GM12878 (cell line): ENCODE results near the gene LENG1. TPM values are rescaled to one million over a fixed set of nuclear protein-coding genes. Genes with fewer than 3 reads are reported as not detected.

ENCODE experiments used
- ATF3 ChIP-seq: IDR thresholded peaks from 2 replicates; pipeline ENCODE4 v1.6.1; 2011; ENCODE audit warnings: low read depth, mild to moderate bottlenecking, low read length, moderate library complexity, borderline replicate concordance; ENCODE audit errors: extremely low read depth
- BACH1 ChIP-seq: fragments of 450-650 bp; IDR thresholded peaks from 2 replicates; pipeline ENCODE4 v1.6.1; 2017; ENCODE audit warnings: mild to moderate bottlenecking, borderline replicate concordance
- BHLHE40 ChIP-seq, 2 experiments: fragments of 450-650 bp in 1 of 2; IDR thresholded peaks; 2 replicates each; pipeline ENCODE4 v1.6.1; 2011 to 2017; ENCODE audit warnings: low read depth in 2 of 2, borderline replicate concordance in 1 of 2, improper control_type of control experiment in 1 of 2, low read length in 1 of 2, mild to moderate bottlenecking in 1 of 2
- CREB1 ChIP-seq: IDR thresholded peaks from 2 replicates; pipeline ENCODE4 v1.6.1; 2012; ENCODE audit warnings: low read depth, mild to moderate bottlenecking, inconsistent platforms
- EED ChIP-seq: sonication (generic); IDR thresholded peaks from 2 replicates; pipeline ENCODE4 v1.6.1; 2016; ENCODE audit warnings: antibody characterized with exemption, low read depth
- FOXM1 ChIP-seq: IDR thresholded peaks from 2 replicates; pipeline ENCODE4 v1.6.1; 2012; ENCODE audit warnings: low read depth, mild to moderate bottlenecking, inconsistent platforms, low read length, moderate library complexity
- GABPA ChIP-seq: IDR thresholded peaks from 2 replicates; pipeline ENCODE4 v1.6.1; 2014; ENCODE audit warnings: antibody characterized with exemption, low read depth, mild to moderate bottlenecking, inconsistent platforms
- HDAC2 ChIP-seq: fragments of 200-600 bp; sonication (generic); IDR thresholded peaks from 2 replicates; pipeline ENCODE4 v1.6.1; 2017
- IKZF2 ChIP-seq, 2 experiments: fragments of 450-650 bp; IDR thresholded peaks; 2 replicates each; pipeline ENCODE4 v1.6.1; 2017; ENCODE audit warnings: mild to moderate bottlenecking in 2 of 2, moderate library complexity in 2 of 2
- KLF5 ChIP-seq: fragments of 450-650 bp; IDR thresholded peaks from 2 replicates; pipeline ENCODE4 v1.6.1; 2014; ENCODE audit warnings: mild to moderate bottlenecking; ENCODE audit not compliant: partially characterized antibody
- MEF2A ChIP-seq: IDR thresholded peaks from 2 replicates; pipeline ENCODE4 v1.6.1; 2011; ENCODE audit warnings: low read depth, mild to moderate bottlenecking, low read length, moderate library complexity; ENCODE audit not compliant: insufficient read depth
- MEF2B ChIP-seq: fragments of 450-650 bp; IDR thresholded peaks from 2 replicates; pipeline ENCODE4 v1.6.1; 2018; ENCODE audit warnings: mild to moderate bottlenecking, moderate library complexity; ENCODE audit not compliant: partially characterized antibody, poor library complexity, severe bottlenecking
- MYC ChIP-seq: IDR thresholded peaks from 2 replicates; pipeline ENCODE4 v1.6.1; 2011; ENCODE audit warnings: mild to moderate bottlenecking, low read length, moderate library complexity, inconsistent platforms; ENCODE audit not compliant: insufficient read depth, insufficient replicate concordance, insufficient read length, severe bottlenecking
- NFIC ChIP-seq: IDR thresholded peaks from 2 replicates; pipeline ENCODE4 v1.6.1; 2012; ENCODE audit warnings: low read depth, mild to moderate bottlenecking, inconsistent platforms, low read length, moderate library complexity
- PAX8 ChIP-seq: fragments of 450-650 bp; IDR thresholded peaks from 2 replicates; pipeline ENCODE4 v1.6.1; 2017; ENCODE audit warnings: mild to moderate bottlenecking, moderate library complexity
- POU2F2 ChIP-seq: IDR thresholded peaks from 3 replicates; pipeline ENCODE4 v1.6.1; 2011; ENCODE audit warnings: low read depth, mild to moderate bottlenecking, low read length, borderline replicate concordance
- RBBP5 ChIP-seq: fragments of 200-600 bp; sonication (generic); conservative IDR thresholded peaks from 2 replicates; pipeline ENCODE4 v1.6.1; 2016
- REST ChIP-seq: IDR thresholded peaks from 2 replicates; pipeline ENCODE4 v1.6.1; 2012; ENCODE audit warnings: mild to moderate bottlenecking, low read depth, low read length
- SPI1 ChIP-seq: IDR thresholded peaks from 2 replicates; pipeline ENCODE4 v1.6.1; 2011; ENCODE audit warnings: low read depth, mild to moderate bottlenecking, low read length, moderate library complexity, borderline replicate concordance; ENCODE audit not compliant: insufficient read depth
- TARDBP ChIP-seq: IDR thresholded peaks from 2 replicates; pipeline ENCODE4 v1.6.1; 2016; ENCODE audit warnings: borderline replicate concordance
- ZBED1 ChIP-seq: IDR thresholded peaks from 2 replicates; pipeline ENCODE4 v1.6.1; 2016; ENCODE audit warnings: borderline replicate concordance
- ZNF687 ChIP-seq: fragments of 450-650 bp; IDR thresholded peaks from 2 replicates; pipeline ENCODE4 v1.6.1; 2017; ENCODE audit warnings: mild to moderate bottlenecking, moderate library complexity
- ZZZ3 ChIP-seq: IDR thresholded peaks from 2 replicates; pipeline ENCODE4 v1.6.1; 2011; ENCODE audit warnings: low read depth; ENCODE audit not compliant: control insufficient read depth, insufficient read length
- polyA plus RNA-seq, 11 experiments: library from polyadenylated mRNA; depleted of rRNA in 4 of 11; unstranded in 6 of 11; stranded (reverse) in 5 of 11; fragments of >200 nt; fragmentation: Nextera tagmentation in 4 of 11; fragmentation: Illumina TruSeq in 1 of 11; extraction: Ambion mirVana in 4 of 11; extraction: Trizol in 1 of 11; gene quantifications; 1 replicate in 1 of 11; 2 replicates in 10 of 11; pipeline versions ENCODE4 v1.2.1 to v1.2.3, GENCODE V29; 2011 to 2016; ENCODE audit warnings: inconsistent platforms in 2 of 11, missing spikeins in 2 of 11, low read depth in 1 of 11
- total RNA-seq, 4 experiments: library from RNA; depleted of rRNA in 3 of 4; stranded (reverse); fragments of >200 nt in 3 of 4; fragmentation: Illumina TruSeq in 1 of 4; extraction: Trizol in 1 of 4; gene quantifications; 2 replicates each; pipeline versions ENCODE4 v1.2.1 to v1.2.3, GENCODE V29; 2013 to 2021

LENG1 gene
- total and polyA plus RNA-seq, 10 of the 15 experiments (the other 5 are each of a cell fraction or from before 2014, with no cell fraction given), result 0.21 to 10.8 (median 5.8) TPM

DNA sequence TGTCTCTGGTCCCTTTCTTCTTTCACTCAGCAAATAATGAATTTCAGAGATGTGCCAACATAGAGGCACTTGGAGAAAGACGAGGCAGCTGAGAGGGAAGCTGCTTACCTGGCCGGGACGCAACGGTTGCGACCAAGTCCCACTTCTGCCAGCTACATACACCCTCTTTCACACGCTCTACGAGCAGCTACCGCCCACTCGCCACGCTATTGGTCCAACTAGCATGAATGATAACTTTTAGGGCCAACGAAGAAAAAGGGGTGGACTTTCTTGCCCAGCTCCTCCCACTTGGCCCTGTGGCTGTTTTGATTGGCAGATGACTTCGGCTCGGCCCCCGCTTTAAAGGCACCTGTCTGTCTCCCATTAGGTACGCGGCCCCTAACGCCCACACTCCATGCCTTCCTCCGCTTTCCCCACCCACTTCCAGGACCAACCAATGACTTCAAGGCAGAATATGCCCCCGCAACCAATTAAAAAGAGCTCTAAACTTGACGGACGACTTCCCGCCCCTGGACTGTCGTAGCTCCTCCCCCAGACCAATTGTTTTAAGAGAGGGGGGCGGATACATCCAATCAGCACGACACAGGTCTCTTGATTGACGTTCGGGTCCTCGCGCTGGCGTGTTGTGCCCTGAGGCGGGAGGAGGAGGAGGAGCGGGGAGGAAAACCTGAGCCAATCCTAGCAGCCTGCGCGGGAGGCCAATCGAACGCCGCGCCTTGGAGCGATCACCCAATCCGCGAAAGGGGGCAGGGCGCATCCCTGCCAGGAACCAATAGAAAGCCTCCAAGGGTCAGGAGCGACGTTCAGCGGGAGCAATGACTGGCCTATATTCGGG lies 22.4 kb downstream of the LENG1 start (continued):
- TF ChIP-seq ATF3 (no peak), SPI1 (no peak), BACH1 (0 out of 2 replicates have a peak, but pooled peaks have one; percentile 12), REST (no peak), GABPA (no peak), ZBED1 (no peak), EED (0 out of 2 replicates have a peak, but pooled peaks have one; percentile 25), IKZF2 (IDR thresholded peaks at IDR 0.05) (no peak), ZNF687 (no peak), PAX8 (no peak), TARDBP (no peak), NFIC (no peak), CREB1 (peak; percentile 70), BHLHE40 (IDR thresholded peaks at IDR 0.05; ENCODE audit: borderline replicate concordance in 1 of 2, low read depth in 2 of 2, low read length in 1 of 2) (no peak), RBBP5 (no peak), FOXM1 (no peak), POU2F2 (peak; percentile 47; the same call in 1 of the 3 replicates), MEF2A (no peak), MEF2B (no peak), ZZZ3 (no peak), KLF5 (peak; percentile 90), HDAC2 (no peak), MYC (no peak)
